Endothelial cell of umbilical vein (primary cell): ENCODE data around the gene CADM4. TPM values are rescaled to one million over a fixed set of nuclear protein-coding genes. Genes with fewer than 3 reads are reported as not detected.

Experiments used
- BruUV-seq: library from RNA; stranded (reverse); fragments of 400-500 nt; replicated peaks from 2 replicates; lab custom pipeline; 2021; lab: Mats Ljungman, UMichigan
- CTCF ChIA-PET: fragments of 300-600, 350-600 bp; sonication (Branson Sonifier 250); formaldehyde crosslinking; loops from one replicate; lab custom pipeline; 2021; ENCODE audit warnings: antibody characterized with exemption, inconsistent platforms; lab: Charles Lee
- POLR2A ChIA-PET: fragments of 300-600, 350-600 bp; sonication (Branson Sonifier 250); formaldehyde crosslinking; loops from one replicate; lab custom pipeline; 2021; ENCODE audit warnings: antibody characterized with exemption, inconsistent platforms; lab: Charles Lee
- DNase-seq: peaks from one replicate; pipeline ENCODE4 v3.0.0-alpha.2; 2011; ENCODE audit warnings: low read depth, low spot score
- FAIRE-seq: peaks from 2 replicates; lab custom pipeline; 2011; peaks lifted over from hg19 to GRCh38; lab: Jason Lieb, UNC
- H2AFZ ChIP-seq: 2 replicates; pipeline ENCODE4 v1.6.0; 2012; ENCODE audit warnings: low read depth, low read length, control low read depth, inconsistent platforms
- H3K27ac ChIP-seq: 2 replicates; pipeline ENCODE4 v1.5.1; 2011; ENCODE audit warnings: low read depth, mild to moderate bottlenecking, control low read depth, low read length, moderate library complexity; ENCODE audit not compliant: insufficient read depth
- H3K27me3 ChIP-seq, 2 experiments: 2 replicates each; pipeline versions ENCODE4 v1.6.0 to v1.6.1; 2011; ENCODE audit warnings: low read length in 2 of 2, mixed read lengths in 1 of 2; ENCODE audit not compliant: control insufficient read depth in 2 of 2, insufficient read depth in 2 of 2
- H3K36me3 ChIP-seq, 2 experiments: 2 replicates in 1 of 2; 3 replicates in 1 of 2; pipeline ENCODE4 v1.5.1; 2011; ENCODE audit warnings: low read length in 2 of 2, mild to moderate bottlenecking in 1 of 2, moderate library complexity in 1 of 2; ENCODE audit not compliant: control insufficient read depth in 2 of 2, insufficient read depth in 2 of 2; ENCODE audit errors: extremely low read depth in 1 of 2
- H3K4me1 ChIP-seq: 3 replicates; pipeline ENCODE4 v1.5.1; 2011; ENCODE audit warnings: mild to moderate bottlenecking, low read length; ENCODE audit not compliant: control insufficient read depth, insufficient read depth; ENCODE audit errors: extremely low read depth
- H3K4me2 ChIP-seq: 2 replicates; pipeline ENCODE4 v1.6.1; 2011; ENCODE audit warnings: low read length, control low read depth, mixed read lengths; ENCODE audit not compliant: insufficient read depth
- H3K4me3 ChIP-seq, 3 experiments: fragments of 200-600 bp in 1 of 3; sonication (generic), shearing (Covaris generic) in 1 of 3; replicated peaks in 1 of 3; 2 replicates each; pipeline ENCODE4 v1.5.1; 2011 to 2016; ENCODE audit warnings: control low read depth in 3 of 3, low read length in 3 of 3, mild to moderate bottlenecking in 2 of 3, inconsistent platforms in 1 of 3, low read depth in 1 of 3, moderate library complexity in 1 of 3; ENCODE audit not compliant: insufficient read depth in 1 of 3
- H3K79me2 ChIP-seq: 2 replicates; pipeline ENCODE4 v1.6.0; 2012; ENCODE audit warnings: low read length, inconsistent platforms; ENCODE audit not compliant: control insufficient read depth, insufficient read depth
- H3K9ac ChIP-seq: replicated peaks from 2 replicates; pipeline ENCODE3; 2011; ENCODE audit warnings: low read length, control low read depth; ENCODE audit not compliant: insufficient read depth; ENCODE audit errors: extremely low read depth
- H3K9me1 ChIP-seq: replicated peaks from 3 replicates; pipeline ENCODE4 v1.6.0; 2011; ENCODE audit warnings: mild to moderate bottlenecking, low read length; ENCODE audit not compliant: control insufficient read depth, insufficient read depth; ENCODE audit errors: extremely low read depth
- H3K9me3 ChIP-seq: replicated peaks from 2 replicates; pipeline ENCODE4 v1.5.1; 2012; ENCODE audit warnings: low read length, inconsistent platforms; ENCODE audit not compliant: control insufficient read depth, insufficient read depth
- H4K20me1 ChIP-seq: replicated peaks from 2 replicates; pipeline ENCODE3; 2011; ENCODE audit warnings: mild to moderate bottlenecking, low read length; ENCODE audit not compliant: control insufficient read depth, insufficient read depth; ENCODE audit errors: extremely low read depth
- EZH2 ChIP-seq: IDR thresholded peaks from 2 replicates; pipeline ENCODE4 v1.6.1; 2012; ENCODE audit warnings: borderline replicate concordance, low read depth, mild to moderate bottlenecking, moderate library complexity, low read length, inconsistent platforms; ENCODE audit not compliant: severe bottlenecking
- FOS ChIP-seq: IDR thresholded peaks from 2 replicates; pipeline ENCODE4 v1.6.1; 2011; ENCODE audit warnings: mild to moderate bottlenecking, low read length, moderate library complexity, borderline replicate concordance; ENCODE audit not compliant: insufficient read depth
- GATA2 ChIP-seq: IDR thresholded peaks from 2 replicates; pipeline ENCODE4 v1.7.0; 2011; ENCODE audit warnings: low read depth, mild to moderate bottlenecking, moderate library complexity, mixed read lengths, low read length; ENCODE audit not compliant: insufficient read length, insufficient read depth
- JUN ChIP-seq: IDR thresholded peaks from 2 replicates; pipeline ENCODE4 v1.6.1; 2011; ENCODE audit warnings: borderline replicate concordance, low read depth; ENCODE audit not compliant: insufficient read length, insufficient read depth
- MYC ChIP-seq: IDR thresholded peaks from one replicate; pipeline ENCODE4 v1.6.1; 2011; ENCODE audit warnings: mild to moderate bottlenecking, low read depth, low read length
- POLR2A ChIP-seq: IDR thresholded peaks from 2 replicates; pipeline ENCODE4 v1.6.1; 2012; ENCODE audit warnings: low read depth, mild to moderate bottlenecking, control low read depth, low read length
- dilution Hi-C: fragments of 300-500 bp; cut with MboI; formaldehyde crosslinking; loops from one replicate; pipeline ENCODE4 v1.15.0; 2019; ENCODE audit warnings: low sequenced_read_pairs; ENCODE audit not compliant: extremely low pct_ligation_motif_present
- intact Hi-C: fragments of 100-400 bp; cut with micrococcal nuclease; formaldehyde crosslinking; loops from one replicate; pipeline ENCODE4 v1.10.0; 2022
- polyA plus RNA-seq, 4 experiments: library from polyadenylated mRNA; depleted of rRNA in 3 of 4; stranded (reverse) in 3 of 4; unstranded in 1 of 4; fragments of >200 nt; gene quantifications; 2 replicates each; pipeline versions ENCODE4 v1.2.1 to v1.2.3, GENCODE V29; 2011 to 2012; ENCODE audit warnings: missing spikeins in 1 of 4
- total RNA-seq: library from RNA; stranded (reverse); gene quantifications from 2 replicates; pipeline ENCODE4 v1.2.3, GENCODE V29; 2021
- TF ChIP-seq, protein P1 (sequence below): IDR thresholded peaks from 2 replicates; pipeline ENCODE4 v1.6.1; 2011; ENCODE audit not compliant: insufficient read depth, insufficient read length
- TF ChIP-seq, protein P2 (sequence below), 2 donors: IDR thresholded peaks; 1 replicate in 1 of 2; 2 replicates in 1 of 2; pipeline ENCODE4 v1.5.1; 2011; ENCODE audit warnings: low read length in 2 of 2, mild to moderate bottlenecking in 2 of 2, moderate library complexity in 2 of 2, control low read depth in 1 of 2, inconsistent platforms in 1 of 2, low read depth in 1 of 2; ENCODE audit not compliant: insufficient read depth in 1 of 2; ENCODE audit errors: extremely low read depth in 1 of 2

CADM4 gene
- total and polyA plus RNA-seq, 2 donors (not counting 3 experiments of a cell fraction or from before 2014, with no cell fraction given) = 5.0 to 7.5 TPM

DNA sequence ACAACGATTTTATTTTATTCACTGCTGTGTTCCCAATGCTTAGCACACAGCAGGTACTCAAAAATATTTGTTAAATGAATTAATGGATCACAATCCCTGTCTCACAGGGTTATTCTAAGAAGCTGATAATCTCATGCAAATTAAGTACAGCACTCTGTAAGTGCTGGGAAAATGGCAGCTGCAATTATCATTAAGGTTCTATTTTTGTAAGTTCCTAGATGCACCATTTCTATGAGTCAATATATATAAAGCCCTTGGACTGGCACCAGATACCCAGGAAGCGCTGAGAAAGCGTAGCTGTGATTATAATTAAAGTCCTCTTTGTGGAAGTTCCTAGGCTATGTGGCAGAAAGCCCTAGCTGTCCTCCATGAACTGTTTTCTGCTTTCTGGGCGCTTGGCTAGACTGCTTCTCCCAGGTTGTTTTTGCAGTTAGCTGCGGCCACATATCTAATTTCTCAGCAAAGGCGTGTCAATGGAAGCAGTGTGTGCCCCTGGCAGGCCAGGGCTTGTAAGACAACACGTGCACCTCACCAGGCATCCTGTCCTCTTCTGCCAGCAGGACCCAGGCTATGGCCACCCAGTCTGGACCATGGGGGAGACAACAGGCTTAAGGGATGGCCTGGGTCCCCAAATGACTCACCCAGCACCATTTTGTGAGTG lies 33.0 kb downstream of the CADM4 start:
- no peak overlapping the region for H3K4me3 ChIP-seq
- BruUV-seq = no TSS peak
- H3K36me3 ChIP-seq = peaks cover 0 to 15% of the 10 kb centered on the region in 2 experiments
- H4K20me1 ChIP-seq = no peaks in the 10 kb centered on the region
- intact Hi-C loops (no loop called here), dilution Hi-C loops (no loop called here)
- H2AFZ ChIP-seq = no peak overlapping the region
- FAIRE-seq (no peak), DNase-seq (no peak)
- H3K4me1 ChIP-seq = no peaks in the 10 kb centered on the region
- H3K4me2 ChIP-seq = no peak overlapping the region
- no peak overlapping the region for H3K27ac ChIP-seq
- H3K27me3 ChIP-seq = no peaks in the 10 kb centered on the region
- H3K9me1 ChIP-seq = no peaks in the 10 kb centered on the region
- ChIA-PET CTCF (interaction anchor here (1.5 kb wide), 1 partner anchor 12 kb away, joined by 4 read pairs; no protein-coding TSS in a partner anchor), POLR2A (no interaction called here)
- no peaks in the 10 kb centered on the region for H3K9me3 ChIP-seq
- no peak overlapping the region for H3K9ac ChIP-seq
- TF ChIP-seq, protein P1, sequence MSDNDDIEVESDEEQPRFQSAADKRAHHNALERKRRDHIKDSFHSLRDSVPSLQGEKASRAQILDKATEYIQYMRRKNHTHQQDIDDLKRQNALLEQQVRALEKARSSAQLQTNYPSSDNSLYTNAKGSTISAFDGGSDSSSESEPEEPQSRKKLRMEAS = no peak
- no peak for TF ChIP-seq GATA2
- TF ChIP-seq FOS = no peak
- no peak for TF ChIP-seq JUN
- TF ChIP-seq, protein P2, sequence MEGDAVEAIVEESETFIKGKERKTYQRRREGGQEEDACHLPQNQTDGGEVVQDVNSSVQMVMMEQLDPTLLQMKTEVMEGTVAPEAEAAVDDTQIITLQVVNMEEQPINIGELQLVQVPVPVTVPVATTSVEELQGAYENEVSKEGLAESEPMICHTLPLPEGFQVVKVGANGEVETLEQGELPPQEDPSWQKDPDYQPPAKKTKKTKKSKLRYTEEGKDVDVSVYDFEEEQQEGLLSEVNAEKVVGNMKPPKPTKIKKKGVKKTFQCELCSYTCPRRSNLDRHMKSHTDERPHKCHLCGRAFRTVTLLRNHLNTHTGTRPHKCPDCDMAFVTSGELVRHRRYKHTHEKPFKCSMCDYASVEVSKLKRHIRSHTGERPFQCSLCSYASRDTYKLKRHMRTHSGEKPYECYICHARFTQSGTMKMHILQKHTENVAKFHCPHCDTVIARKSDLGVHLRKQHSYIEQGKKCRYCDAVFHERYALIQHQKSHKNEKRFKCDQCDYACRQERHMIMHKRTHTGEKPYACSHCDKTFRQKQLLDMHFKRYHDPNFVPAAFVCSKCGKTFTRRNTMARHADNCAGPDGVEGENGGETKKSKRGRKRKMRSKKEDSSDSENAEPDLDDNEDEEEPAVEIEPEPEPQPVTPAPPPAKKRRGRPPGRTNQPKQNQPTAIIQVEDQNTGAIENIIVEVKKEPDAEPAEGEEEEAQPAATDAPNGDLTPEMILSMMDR (IDR thresholded peaks at IDR 0.05; ENCODE audit: extremely low read depth in 1 of 2, insufficient read depth in 1 of 2, low read depth in 1 of 2, low read length in 2 of 2) = no peak
- no peak for TF ChIP-seq MYC
- no peak for TF ChIP-seq EZH2
- no peak for TF ChIP-seq POLR2A
- peaks cover under 1% of the 10 kb centered on the region for H3K79me2 ChIP-seq
